AG08396 (cell line): ENCODE results near the gene IFT43.

ENCODE experiments used
- DNase-seq: peaks from one replicate; pipeline ENCODE4 v3.0.0; 2012; ENCODE audit warnings: low spot score, mixed read lengths

The IFT43 gene

GRCh38 chr14:76015191-76015590 is 29.6 kb downstream of the IFT43 start:
- no peak for DNase-seq

GRCh38 chr14:76015668-76016067 is 30.1 kb downstream of the IFT43 start:
- DNase-seq, result no peak

- no peak for DNase-seq
Observed at GRCh38 chr14:76019676-76020075, 34.1 kb downstream of the IFT43 start.

- no peak for DNase-seq
Observed at GRCh38 chr14:76022991-76023390, 37.4 kb downstream of the IFT43 start.

- no peak for DNase-seq
Observed at GRCh38 chr14:76023757-76024156, 38.2 kb downstream of the IFT43 start.

GRCh38 chr14:76024211-76024907 is 38.8 kb downstream of the IFT43 start:
- no peak for DNase-seq

GRCh38 chr14:76034566-76034965 is 49.0 kb downstream of the IFT43 start:
- no peak for DNase-seq

- no peak for DNase-seq
Observed at GRCh38 chr14:76040704-76041103, 55.1 kb downstream of the IFT43 start.

GRCh38 chr14:76045773-76046172 is 60.2 kb downstream of the IFT43 start:
- no peak for DNase-seq

- no peak for DNase-seq
Observed at GRCh38 chr14:76050250-76050649, 64.7 kb downstream of the IFT43 start.

GRCh38 chr14:76050797-76051392 is 65.3 kb downstream of the IFT43 start:
- DNase-seq, result peak; percentile 54

- DNase-seq, result no peak
Observed at GRCh38 chr14:76051717-76052465, 66.3 kb downstream of the IFT43 start.

GRCh38 chr14:76053572-76054355 is 68.2 kb downstream of the IFT43 start:
- DNase-seq, result no peak

- DNase-seq, result no peak
Observed at GRCh38 chr14:76055330-76055729, 69.8 kb downstream of the IFT43 start.

- peak; percentile 12 for DNase-seq
Observed at GRCh38 chr14:76056128-76056527, 70.6 kb downstream of the IFT43 start.

- no peak for DNase-seq
Observed at GRCh38 chr14:76057914-76058313, 72.4 kb downstream of the IFT43 start.

GRCh38 chr14:76063327-76063726 is 77.8 kb downstream of the IFT43 start:
- no peak for DNase-seq

GRCh38 chr14:76065519-76065918 is 80.0 kb downstream of the IFT43 start:
- DNase-seq, result no peak

- DNase-seq, result no peak
Observed at GRCh38 chr14:76067536-76067935, 82.0 kb downstream of the IFT43 start.

- no peak for DNase-seq
Observed at GRCh38 chr14:76073717-76074116, 88.2 kb downstream of the IFT43 start.

GRCh38 chr14:76077340-76077739 is 91.8 kb downstream of the IFT43 start:
- no peak for DNase-seq

- no peak for DNase-seq
Observed at GRCh38 chr14:76078501-76078900, 92.9 kb downstream of the IFT43 start.
